ENCODE data around the gene TMEM250.
A peak's percentile ranks its signal among the peaks of the same experiment; 100 is the strongest.

Gene TMEM250

GRCh38 chr9:136147038-136147889 is 28.6 kb upstream of the TMEM250 start:
- H3K4me3 ChIP-seq (replicated peaks; ENCODE audit: low read depth, low read length): no peak overlapping the region
- no peak for TF ChIP-seq CTCF (IDR thresholded peaks at IDR 0.05; ENCODE audit: low read length, missing control alignments)
- DNase-seq (ENCODE audit: low read depth): no peak

- no peak for TF ChIP-seq CTCF (IDR thresholded peaks at IDR 0.05; ENCODE audit: low read length, missing control alignments)
- no peak for DNase-seq (ENCODE audit: low read depth)
- no peak overlapping the region for H3K4me3 ChIP-seq (replicated peaks; ENCODE audit: low read depth, low read length)
Measured at GRCh38 chr9:136146126-136147037, 27.7 kb upstream of the TMEM250 start.

GRCh38 chr9:136145580-136145979 is 26.9 kb upstream of the TMEM250 start:
- no peak for TF ChIP-seq CTCF (IDR thresholded peaks at IDR 0.05; ENCODE audit: low read length, missing control alignments)
- DNase-seq (ENCODE audit: low read depth): no peak
- H3K4me3 ChIP-seq (replicated peaks; ENCODE audit: low read depth, low read length): no peak overlapping the region

- no peak overlapping the region for H3K4me3 ChIP-seq (replicated peaks; ENCODE audit: low read depth, low read length)
- no peak for DNase-seq (ENCODE audit: low read depth)
- no peak for TF ChIP-seq CTCF (IDR thresholded peaks at IDR 0.05; ENCODE audit: low read length, missing control alignments)
Measured at GRCh38 chr9:136144450-136144849, 25.8 kb upstream of the TMEM250 start.

GRCh38 chr9:136143215-136144001 is 24.7 kb upstream of the TMEM250 start:
- DNase-seq (ENCODE audit: low read depth): peak; percentile 31
- H3K4me3 ChIP-seq (replicated peaks; ENCODE audit: low read depth, low read length): no peak overlapping the region
- TF ChIP-seq CTCF (IDR thresholded peaks at IDR 0.05; ENCODE audit: low read length, missing control alignments): peak; percentile 36

GRCh38 chr9:136142859-136143214 is 24.2 kb upstream of the TMEM250 start:
- no peak for DNase-seq (ENCODE audit: low read depth)
- TF ChIP-seq CTCF (IDR thresholded peaks at IDR 0.05; ENCODE audit: low read length, missing control alignments): no peak
- no peak overlapping the region for H3K4me3 ChIP-seq (replicated peaks; ENCODE audit: low read depth, low read length)

Data from fibroblast of pulmonary artery (primary cell).